Activated naive CD4-positive, alpha-beta T cell treated with anti-CD3 and anti-CD28 coated beads, Interleukin-2, amount 50 U/mL, for 24 hours (primary cell): ENCODE results near the gene MLLT3.
A peak's percentile ranks its signal among the peaks of the same experiment; 100 is the strongest.

Source experiments
- H3K27ac Mint-ChIP-seq: one replicate; pipeline ENCODE4 v1.8.0; 2021; ENCODE audit warnings: mild to moderate bottlenecking, mixed read lengths
- H3K27me3 Mint-ChIP-seq: one replicate; pipeline ENCODE4 v1.8.0; 2021; ENCODE audit warnings: mixed read lengths
- H3K36me3 Mint-ChIP-seq: one replicate; pipeline ENCODE4 v1.8.0; 2021; ENCODE audit warnings: mixed read lengths
- H3K4me1 Mint-ChIP-seq: one replicate; pipeline ENCODE4 v1.8.0; 2021; ENCODE audit warnings: mixed read lengths
- H3K4me3 Mint-ChIP-seq: one replicate; pipeline ENCODE4 v1.8.0; 2021; ENCODE audit warnings: mild to moderate bottlenecking, mixed read lengths
- H3K9me3 Mint-ChIP-seq: one replicate; pipeline ENCODE4 v1.8.0; 2021; ENCODE audit warnings: mixed read lengths

The MLLT3 gene

DNA sequence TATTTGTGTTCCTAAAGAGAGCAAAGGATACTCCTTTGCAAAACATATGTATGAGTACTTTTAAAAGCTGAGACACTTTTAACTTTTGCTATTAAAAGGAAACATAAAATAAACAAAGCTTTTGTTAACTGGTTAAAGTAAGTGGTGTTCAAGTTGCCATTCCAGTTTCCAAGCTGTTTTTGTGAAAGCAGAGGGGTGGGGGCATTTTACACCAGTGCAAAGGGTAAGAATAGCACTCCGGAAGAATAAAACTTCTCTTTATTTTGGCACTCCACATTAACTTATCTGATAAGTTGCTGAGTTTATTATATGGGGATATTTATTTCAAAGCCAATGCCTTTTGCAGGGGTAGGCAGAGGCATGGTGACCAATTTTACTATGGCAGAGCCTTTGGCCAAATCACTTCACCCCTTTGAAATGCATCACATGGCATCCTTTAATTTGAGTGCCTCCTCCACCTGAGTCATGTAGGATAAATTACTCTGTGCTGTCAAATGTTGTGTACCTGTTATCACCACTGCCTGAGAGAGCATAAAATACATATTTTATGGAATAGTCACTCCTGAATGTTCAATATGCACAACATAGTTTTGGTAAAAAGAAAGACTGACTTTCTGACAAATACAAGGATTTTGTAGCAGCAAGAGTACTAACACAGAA is 62.9 kb downstream of the MLLT3 start:
- Mint-ChIP-seq H3K27ac (peak overlapping the region; percentile 75), H3K4me1 (peaks cover 92% of the 10 kb centered on the region), H3K4me3 (no peak overlapping the region), H3K36me3 (peaks cover under 1% of the 10 kb centered on the region), H3K9me3 (no peaks in the 10 kb centered on the region), H3K27me3 (no peaks in the 10 kb centered on the region)

DNA sequence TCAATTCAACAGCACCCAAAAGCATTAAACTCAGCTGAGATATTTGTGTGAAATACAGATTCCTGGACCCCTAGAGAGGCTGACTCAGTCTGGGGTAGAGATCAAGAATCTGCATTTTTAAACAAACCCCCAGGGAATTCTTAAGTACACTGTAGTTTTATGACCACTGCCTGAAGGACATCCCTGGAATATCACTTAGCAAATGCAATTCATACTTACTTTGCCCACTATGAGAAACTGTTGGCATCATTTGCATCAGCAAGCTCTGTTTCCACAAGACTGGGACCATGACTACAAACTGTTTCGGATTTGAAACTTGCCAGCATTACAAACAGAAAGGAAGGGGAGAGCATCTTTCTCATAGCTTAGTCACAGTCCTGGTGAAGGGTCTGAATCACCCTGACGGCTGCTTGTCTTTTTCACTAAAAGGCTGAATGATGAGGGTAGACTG is 63.7 kb downstream of the MLLT3 start:
- Mint-ChIP-seq H3K4me1 (peaks cover 92% of the 10 kb centered on the region), H3K4me3 (no peak overlapping the region), H3K36me3 (no peaks in the 10 kb centered on the region), H3K27ac (peak overlapping the region; percentile 89), H3K9me3 (no peaks in the 10 kb centered on the region), H3K27me3 (no peaks in the 10 kb centered on the region)

DNA sequence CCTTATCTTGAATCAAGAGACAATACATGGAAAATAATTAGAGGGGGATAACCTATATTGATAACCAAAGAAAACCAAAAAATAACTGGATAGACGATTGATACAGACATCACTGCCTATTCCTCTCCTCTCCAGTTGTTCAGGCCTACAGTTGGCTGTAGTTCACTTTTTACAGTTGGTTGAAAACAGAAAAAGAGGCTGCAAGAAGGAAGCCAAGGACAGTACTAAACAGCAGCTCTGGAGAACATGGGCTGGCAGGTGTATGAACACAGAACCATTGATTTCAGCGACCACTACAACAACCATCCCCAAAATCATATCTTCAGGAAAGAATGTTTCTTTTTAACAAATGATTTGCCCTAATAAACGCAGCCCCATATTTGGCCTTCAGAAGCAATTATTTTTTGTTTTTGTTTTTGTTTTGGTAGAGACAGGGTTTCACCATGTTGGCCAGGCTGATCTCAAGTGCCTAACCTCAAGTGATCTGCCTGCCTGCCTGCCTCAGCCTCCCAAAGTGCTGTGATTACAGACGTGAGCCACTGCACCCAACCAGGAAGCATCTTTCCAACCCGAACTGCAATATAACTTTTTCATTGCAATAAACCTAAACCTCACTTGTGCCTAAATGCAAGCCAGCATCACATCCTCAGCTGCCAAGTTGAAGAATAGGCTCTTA is 64.3 kb downstream of the MLLT3 start:
- no peaks in the 10 kb centered on the region for H3K9me3 Mint-ChIP-seq
- H3K4me3 Mint-ChIP-seq, result no peak overlapping the region
- H3K4me1 Mint-ChIP-seq, result peaks cover 92% of the 10 kb centered on the region
- no peaks in the 10 kb centered on the region for H3K36me3 Mint-ChIP-seq
- no peaks in the 10 kb centered on the region for H3K27me3 Mint-ChIP-seq
- H3K27ac Mint-ChIP-seq, result peak overlapping the region; percentile 89

DNA sequence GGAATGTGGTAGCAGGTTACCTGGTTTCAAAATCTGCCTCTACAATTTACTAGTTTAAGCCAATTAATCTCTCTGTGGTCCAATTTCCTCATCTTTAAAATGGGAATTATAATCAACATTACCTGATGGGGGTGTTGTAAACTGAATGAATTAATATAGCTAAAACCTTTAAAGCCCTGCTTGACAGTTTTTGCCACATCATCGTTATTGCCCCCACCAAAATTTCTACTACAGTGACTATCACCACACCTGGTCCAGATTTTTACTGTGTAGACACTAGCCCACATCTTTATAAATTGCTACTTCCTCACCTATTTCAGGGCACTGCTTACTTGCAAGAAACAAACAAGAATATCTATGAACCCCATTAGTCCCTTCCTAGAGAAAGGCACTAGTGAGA is 65.0 kb downstream of the MLLT3 start:
- Mint-ChIP-seq H3K36me3 (no peaks in the 10 kb centered on the region), H3K4me3 (no peak overlapping the region), H3K9me3 (no peaks in the 10 kb centered on the region), H3K27me3 (no peaks in the 10 kb centered on the region), H3K27ac (peak overlapping the region; percentile 89), H3K4me1 (peaks cover 92% of the 10 kb centered on the region)

DNA sequence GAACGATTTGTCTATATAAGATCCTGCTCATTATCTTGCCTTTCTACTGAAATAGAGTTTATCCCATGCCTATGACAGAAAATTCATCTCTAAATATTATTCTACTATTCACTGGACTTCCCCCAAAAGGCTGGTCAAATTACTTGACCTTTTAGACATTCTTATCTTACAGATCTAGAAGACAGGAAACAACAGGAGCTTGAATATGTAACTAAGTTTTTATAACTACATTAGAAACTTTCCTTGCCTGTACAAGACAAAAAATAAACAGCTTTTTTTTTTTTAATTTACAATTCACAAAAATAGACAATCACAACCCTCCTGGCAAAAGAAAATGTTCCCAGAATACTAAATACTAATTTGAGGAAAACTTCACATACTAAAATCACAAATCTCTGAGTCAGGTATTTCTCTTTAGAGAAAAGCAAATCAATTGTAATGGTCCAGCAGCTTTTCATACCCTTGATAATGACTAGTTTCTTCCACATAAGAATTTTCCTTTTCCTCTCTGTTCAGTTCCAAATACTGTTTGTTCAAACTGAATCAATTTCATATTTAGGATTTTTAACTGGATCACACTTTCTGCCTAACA is 68.6 kb downstream of the MLLT3 start:
- Mint-ChIP-seq H3K36me3 (peaks cover 4% of the 10 kb centered on the region), H3K9me3 (no peaks in the 10 kb centered on the region), H3K27me3 (no peaks in the 10 kb centered on the region), H3K4me1 (peaks cover 83% of the 10 kb centered on the region), H3K4me3 (peak overlapping the region; percentile 76), H3K27ac (peak overlapping the region; percentile 92)

DNA sequence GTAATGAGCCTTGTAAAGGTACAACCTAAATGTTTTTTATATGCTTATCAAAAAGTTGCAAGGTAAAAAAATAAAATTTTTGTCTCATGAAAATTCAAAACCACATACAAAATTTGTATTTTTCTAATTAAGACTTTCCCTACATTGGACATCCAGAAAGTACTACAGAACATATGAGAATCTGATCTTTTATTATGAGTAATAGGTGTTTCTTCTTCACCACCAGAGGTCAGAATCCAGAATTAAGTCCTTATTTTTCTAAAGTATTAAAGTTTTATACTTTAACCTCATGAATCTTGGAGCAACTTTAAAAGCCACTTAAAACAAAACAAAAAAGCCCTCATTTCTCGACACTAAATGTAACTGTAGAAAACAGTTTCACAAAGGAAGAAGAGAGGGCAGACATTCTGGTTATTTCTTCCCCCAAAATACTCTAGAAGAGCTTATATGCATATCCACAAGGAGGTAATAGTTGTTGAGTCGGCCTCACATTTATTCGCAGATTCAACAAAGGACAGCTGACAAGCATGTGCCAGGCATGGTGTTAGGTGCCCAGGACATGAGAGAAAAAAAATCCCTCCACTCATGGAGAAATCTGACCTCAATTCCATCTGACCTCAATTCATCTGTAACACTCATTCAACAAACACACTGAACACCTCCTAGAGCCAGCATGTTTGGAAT is 69.3 kb downstream of the MLLT3 start:
- no peaks in the 10 kb centered on the region for H3K9me3 Mint-ChIP-seq
- peaks cover 80% of the 10 kb centered on the region for H3K4me1 Mint-ChIP-seq
- peaks cover 4% of the 10 kb centered on the region for H3K36me3 Mint-ChIP-seq
- H3K27me3 Mint-ChIP-seq, result no peaks in the 10 kb centered on the region
- peak overlapping the region; percentile 6 for H3K4me3 Mint-ChIP-seq
- H3K27ac Mint-ChIP-seq, result peak overlapping the region; percentile 84

DNA sequence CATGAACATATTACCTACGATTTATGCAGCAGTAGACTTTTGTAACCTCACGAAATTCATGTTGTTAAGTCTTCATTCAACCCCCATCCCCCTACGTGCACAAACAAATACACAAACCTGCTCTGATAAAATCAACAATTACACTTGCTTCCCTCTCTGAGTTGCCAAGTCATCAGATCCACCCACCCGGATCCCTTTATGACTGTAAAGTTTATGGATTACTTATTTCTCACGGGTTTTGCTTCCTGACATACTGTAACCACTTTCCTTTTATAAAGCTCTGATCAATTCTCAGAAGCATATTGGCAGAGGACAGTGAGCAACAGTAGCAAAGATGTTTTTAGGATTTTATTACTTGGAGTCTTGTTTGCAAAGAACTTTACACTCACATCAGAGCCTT is 70.5 kb downstream of the MLLT3 start:
- Mint-ChIP-seq H3K27ac (peak overlapping the region; percentile 80), H3K9me3 (no peaks in the 10 kb centered on the region), H3K4me1 (peaks cover 75% of the 10 kb centered on the region), H3K4me3 (peak overlapping the region; percentile 1), H3K27me3 (no peaks in the 10 kb centered on the region), H3K36me3 (peaks cover 4% of the 10 kb centered on the region)

DNA sequence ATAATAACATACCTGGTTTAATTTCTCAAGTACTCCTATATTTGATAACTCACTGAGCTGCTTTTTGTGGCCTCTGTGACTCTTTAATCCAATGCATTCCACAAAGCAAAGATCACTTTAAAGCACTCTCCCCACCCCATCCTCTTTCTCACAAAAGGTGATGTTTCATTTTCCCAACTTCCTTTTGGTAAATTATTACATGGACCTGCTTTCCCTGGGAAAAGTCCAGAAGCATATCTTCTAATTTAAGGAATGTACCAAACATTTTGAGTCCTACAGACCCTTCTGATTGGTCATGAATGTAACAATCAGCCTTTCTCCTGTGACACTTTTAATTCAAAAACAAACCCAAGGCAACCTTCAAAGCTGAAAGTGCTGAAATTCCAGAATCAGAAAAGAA is 71.1 kb downstream of the MLLT3 start:
- H3K4me1 Mint-ChIP-seq, result peaks cover 77% of the 10 kb centered on the region
- H3K27ac Mint-ChIP-seq, result peak overlapping the region; percentile 38
- no peaks in the 10 kb centered on the region for H3K27me3 Mint-ChIP-seq
- peaks cover 4% of the 10 kb centered on the region for H3K36me3 Mint-ChIP-seq
- H3K4me3 Mint-ChIP-seq, result no peak overlapping the region
- H3K9me3 Mint-ChIP-seq, result no peaks in the 10 kb centered on the region

DNA sequence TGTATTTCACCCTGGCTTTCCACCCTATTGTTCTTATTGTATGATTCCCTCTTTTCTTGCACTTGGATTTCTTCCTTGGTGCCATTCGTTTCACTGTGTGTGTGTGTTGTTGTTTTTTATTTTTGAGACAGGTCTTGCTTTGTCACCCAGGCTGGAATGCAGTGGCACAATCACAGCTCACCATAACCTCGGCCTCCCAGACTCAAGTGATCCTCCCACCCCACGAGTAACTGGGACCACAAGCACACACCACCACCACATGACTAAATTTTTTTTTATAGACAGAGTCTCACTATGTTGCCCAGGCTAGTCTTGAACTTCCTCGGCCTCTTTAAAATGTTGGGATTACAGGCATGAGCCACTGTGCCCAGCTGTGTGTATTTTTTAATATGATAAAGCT is 72.0 kb downstream of the MLLT3 start:
- H3K4me1 Mint-ChIP-seq, result peaks cover 80% of the 10 kb centered on the region
- H3K9me3 Mint-ChIP-seq, result no peaks in the 10 kb centered on the region
- no peak overlapping the region for H3K4me3 Mint-ChIP-seq
- H3K36me3 Mint-ChIP-seq, result peaks cover 4% of the 10 kb centered on the region
- no peaks in the 10 kb centered on the region for H3K27me3 Mint-ChIP-seq
- no peak overlapping the region for H3K27ac Mint-ChIP-seq

DNA sequence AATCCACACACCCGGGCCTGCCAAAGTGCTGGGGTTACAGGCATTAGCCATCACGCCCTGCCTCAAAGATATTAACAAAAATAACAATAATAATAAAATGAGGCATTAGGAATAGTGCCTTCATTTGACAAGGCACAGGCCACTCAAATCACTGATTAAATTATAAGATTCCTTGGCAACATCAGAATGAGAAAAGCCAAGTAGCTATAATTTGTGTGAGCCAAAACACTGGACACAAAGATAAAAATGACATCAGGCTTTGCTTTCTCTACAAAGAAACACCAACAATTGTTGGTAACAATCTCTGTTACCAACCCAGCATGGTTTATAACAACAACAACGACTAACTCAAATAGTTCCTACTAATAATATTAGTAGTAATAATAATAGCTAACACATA is 73.2 kb downstream of the MLLT3 start:
- peaks cover 11% of the 10 kb centered on the region for H3K36me3 Mint-ChIP-seq
- H3K9me3 Mint-ChIP-seq, result no peaks in the 10 kb centered on the region
- no peak overlapping the region for H3K27ac Mint-ChIP-seq
- no peaks in the 10 kb centered on the region for H3K27me3 Mint-ChIP-seq
- H3K4me1 Mint-ChIP-seq, result peaks cover 80% of the 10 kb centered on the region
- H3K4me3 Mint-ChIP-seq, result no peak overlapping the region

DNA sequence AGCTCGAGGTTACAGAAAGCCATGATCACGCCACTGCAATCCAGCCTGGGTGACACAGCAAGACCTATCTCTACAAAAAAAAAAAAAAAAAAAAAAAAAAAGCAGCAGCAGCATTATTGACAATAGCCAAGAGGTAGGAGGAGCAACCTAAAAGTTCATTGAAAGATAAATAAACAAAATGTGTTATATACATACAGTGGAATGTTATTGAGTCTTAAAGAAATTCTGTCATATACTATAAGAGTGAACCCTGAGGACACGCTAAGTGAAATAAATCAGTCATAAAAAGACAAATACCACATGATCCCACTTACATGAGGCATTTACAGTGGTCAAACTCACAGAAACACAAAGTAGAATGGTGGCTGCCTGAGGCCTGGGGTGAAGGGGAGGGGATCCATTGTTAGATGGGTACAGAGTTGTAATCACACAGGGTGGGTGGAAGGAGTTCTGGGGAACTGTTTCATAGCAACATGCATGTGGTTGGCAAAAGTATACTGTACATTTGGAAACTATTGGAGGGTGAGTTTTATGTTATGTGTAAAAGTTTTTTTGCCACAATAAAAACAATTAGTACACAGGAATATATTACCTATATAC is 77.2 kb downstream of the MLLT3 start:
- Mint-ChIP-seq H3K4me1 (peaks cover 71% of the 10 kb centered on the region), H3K36me3 (peaks cover 36% of the 10 kb centered on the region), H3K9me3 (peaks cover 9% of the 10 kb centered on the region), H3K4me3 (no peak overlapping the region), H3K27ac (peak overlapping the region; percentile 66), H3K27me3 (no peaks in the 10 kb centered on the region)

DNA sequence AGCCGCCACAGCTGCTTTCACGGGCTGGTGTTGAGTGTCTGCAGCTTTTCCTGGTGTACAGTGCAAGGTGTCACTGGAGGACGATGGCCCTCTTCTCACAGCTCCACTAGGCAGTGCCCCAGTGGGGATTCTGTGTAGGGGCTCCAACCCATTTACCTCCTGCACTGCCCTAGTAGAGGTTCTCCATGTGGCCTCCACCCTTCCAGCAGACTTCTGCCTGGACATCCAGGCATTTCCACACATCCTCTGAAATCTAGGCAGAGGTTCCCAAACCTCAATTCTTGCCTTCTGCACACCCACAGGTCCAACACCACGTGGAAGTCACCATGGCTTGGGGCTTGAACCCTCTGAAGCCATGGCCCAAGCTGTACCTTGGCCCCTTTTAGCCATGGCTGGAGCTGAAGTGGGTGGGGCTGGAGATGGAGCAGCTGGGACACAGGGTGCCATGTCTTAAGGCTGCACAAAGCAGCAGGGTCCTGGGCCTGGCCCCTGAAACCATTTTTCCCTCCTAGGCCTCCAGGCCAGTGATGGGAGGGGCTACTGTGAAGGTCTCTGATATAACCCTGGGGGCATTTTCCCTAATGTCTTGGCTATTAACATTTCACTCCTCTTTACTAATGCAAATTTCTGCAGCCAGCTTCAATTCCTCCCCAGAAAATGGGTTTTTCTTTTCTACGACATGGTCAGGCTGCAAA is 82.0 kb downstream of the MLLT3 start:
- Mint-ChIP-seq H3K9me3 (peaks cover 17% of the 10 kb centered on the region), H3K4me1 (peaks cover 83% of the 10 kb centered on the region), H3K27ac (no peak overlapping the region), H3K27me3 (no peaks in the 10 kb centered on the region), H3K4me3 (no peak overlapping the region), H3K36me3 (peaks cover 39% of the 10 kb centered on the region)

DNA sequence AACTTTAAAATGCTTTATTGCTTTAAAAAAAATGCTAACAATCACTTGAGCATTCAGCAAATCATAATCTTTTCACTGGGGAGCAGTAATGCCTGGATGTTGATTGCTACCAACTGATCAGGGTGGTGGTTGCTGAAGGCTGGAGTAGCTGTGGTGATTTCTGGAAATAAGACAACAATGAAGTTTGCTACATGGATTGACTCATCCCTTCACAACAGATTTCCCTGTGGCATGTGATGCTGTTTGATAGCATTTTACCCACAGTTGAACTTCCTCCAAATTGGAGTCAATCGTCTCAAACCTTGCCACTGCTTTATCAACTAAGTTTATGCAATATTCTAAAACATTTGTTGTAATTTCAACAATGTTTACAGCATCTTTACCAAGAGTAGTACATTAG is 83.3 kb downstream of the MLLT3 start:
- Mint-ChIP-seq H3K9me3 (peaks cover 17% of the 10 kb centered on the region), H3K4me1 (peaks cover 78% of the 10 kb centered on the region), H3K27ac (no peak overlapping the region), H3K27me3 (no peaks in the 10 kb centered on the region), H3K4me3 (no peak overlapping the region), H3K36me3 (peaks cover 33% of the 10 kb centered on the region)

DNA sequence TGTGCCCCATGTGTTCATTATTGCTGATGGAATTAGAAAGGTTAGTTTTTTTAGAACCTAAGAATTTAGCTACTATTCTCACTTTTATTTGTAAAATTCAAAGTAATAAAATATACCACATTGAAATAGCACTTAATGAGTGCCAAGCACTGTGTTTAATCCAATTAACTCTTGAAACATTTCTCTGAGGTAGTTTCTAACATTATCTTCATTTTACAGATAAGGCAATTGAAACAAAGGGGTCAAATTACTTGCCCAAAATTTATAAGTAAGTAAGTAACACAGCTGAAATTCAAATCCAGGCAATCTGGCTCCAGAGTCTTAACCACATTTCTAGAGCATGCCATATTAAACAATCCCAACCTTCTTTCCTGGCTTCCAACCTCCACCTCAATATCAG is 84.2 kb downstream of the MLLT3 start:
- H3K36me3 Mint-ChIP-seq, result peaks cover 27% of the 10 kb centered on the region
- H3K4me1 Mint-ChIP-seq, result peaks cover 76% of the 10 kb centered on the region
- H3K9me3 Mint-ChIP-seq, result peaks cover 17% of the 10 kb centered on the region
- no peak overlapping the region for H3K27ac Mint-ChIP-seq
- H3K27me3 Mint-ChIP-seq, result no peaks in the 10 kb centered on the region
- no peak overlapping the region for H3K4me3 Mint-ChIP-seq

DNA sequence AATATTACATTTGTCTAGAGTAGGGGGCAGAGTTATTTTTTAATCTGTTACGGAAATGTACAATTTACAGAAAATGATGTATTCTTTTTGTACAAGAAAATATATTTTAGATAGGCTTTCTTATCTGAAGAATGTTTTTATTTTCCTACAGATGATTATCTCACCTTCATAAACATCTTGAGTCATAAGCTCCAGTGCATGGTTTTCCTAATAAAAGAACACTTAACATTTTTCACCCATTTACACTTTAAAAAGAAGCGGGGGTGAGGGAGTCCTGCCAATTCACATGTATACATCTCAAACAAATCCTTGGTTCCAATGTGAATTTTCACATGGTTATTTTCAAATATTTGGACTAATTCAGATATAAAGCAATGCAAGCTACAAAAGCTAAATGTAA is 85.0 kb downstream of the MLLT3 start:
- Mint-ChIP-seq H3K4me1 (peaks cover 76% of the 10 kb centered on the region), H3K9me3 (peaks cover 17% of the 10 kb centered on the region), H3K36me3 (peaks cover 24% of the 10 kb centered on the region)

More for the DNA sequence above, 85.0 kb downstream of the MLLT3 start:
- Mint-ChIP-seq H3K4me3 (no peak overlapping the region), H3K27ac (no peak overlapping the region), H3K27me3 (no peaks in the 10 kb centered on the region)
